ENCODE data around the gene SLX4IP. TPM values are rescaled to one million over a fixed set of nuclear protein-coding genes. Genes with fewer than 3 reads are reported as not detected.

The SLX4IP gene
- total RNA-seq, 1 experiment from 2014 or later, result 6.4 TPM

- CTCF ChIA-PET, result no interaction called here
Observed at GRCh38 chr20:10487142-10488136, 52.3 kb downstream of the SLX4IP start.

GRCh38 chr20:10488534-10488933 is 53.4 kb downstream of the SLX4IP start:
- Histone ChIP-seq H2AFZ (ENCODE audit: low read length) (no peak overlapping the region), H3K4me3 (ENCODE audit: low read length) (no peak overlapping the region), H3K36me3 (ENCODE audit: low read depth, low read length) (no peaks in the 10 kb centered on the region), H3K9ac (ENCODE audit: low read length) (no peak overlapping the region), H4K20me1 (ENCODE audit: low read length) (no peaks in the 10 kb centered on the region), H3K27me3 (ENCODE audit: low read length) (no peaks in the 10 kb centered on the region), H3F3A (ENCODE audit: low read length, unreplicated experiment) (no peaks in the 10 kb centered on the region), H3K4me2 (ENCODE audit: low read length) (no peak overlapping the region), H3K4me1 (ENCODE audit: insufficient read depth, low read length) (no peaks in the 10 kb centered on the region), H3K9me3 (ENCODE audit: low read length) (no peaks in the 10 kb centered on the region), H3K27ac (ENCODE audit: low read length) (no peak overlapping the region), H3K79me2 (ENCODE audit: low read length) (no peaks in the 10 kb centered on the region), H3K9me2 (replicated peaks; ENCODE audit: low read length) (no peaks in the 10 kb centered on the region)
- ChIA-PET POLR2A (ENCODE audit: unreplicated experiment) (no interaction called here), CTCF (interaction anchor here (0.5 kb wide), 1 partner anchor 1182 kb away, joined by 4 read pairs; no protein-coding TSS in a partner anchor)
- intact Hi-C loops (cut with micrococcal nuclease), result no loop called here
- TF ChIP-seq EZH2 (IDR thresholded peaks at IDR 0.05; ENCODE audit: low read length, unreplicated experiment) (no peak), CTCF (conservative IDR thresholded peaks at IDR 0.05; ENCODE audit: low read depth, low read length) (no peak), EZH2phosphoT487 (IDR thresholded peaks at IDR 0.05; ENCODE audit: borderline replicate concordance, low read length) (no peak)
- DNase-seq, result no peak
- no TSS peak for BruUV-seq (replicated peaks)
- ATAC-seq, result no peak

More at GRCh38 chr20:10487142-10488136, 52.3 kb downstream of the SLX4IP start:
- H3K4me2 ChIP-seq (ENCODE audit: low read length), result no peak overlapping the region
- H3K4me1 ChIP-seq (ENCODE audit: insufficient read depth, low read length), result no peaks in the 10 kb centered on the region
- no TSS peak for BruUV-seq (replicated peaks)
- H3K79me2 ChIP-seq (ENCODE audit: low read length), result no peaks in the 10 kb centered on the region
- H2AFZ ChIP-seq (ENCODE audit: low read length), result no peak overlapping the region
- H3K9ac ChIP-seq (ENCODE audit: low read length), result no peak overlapping the region
- TF ChIP-seq EZH2 (IDR thresholded peaks at IDR 0.05; ENCODE audit: low read length, unreplicated experiment) (no peak), EZH2phosphoT487 (IDR thresholded peaks at IDR 0.05; ENCODE audit: borderline replicate concordance, low read length) (no peak), CTCF (conservative IDR thresholded peaks at IDR 0.05; ENCODE audit: low read depth, low read length) (no peak)
- peak; percentile 43 for ATAC-seq
- no peak overlapping the region for H3K27ac ChIP-seq (ENCODE audit: low read length)
- POLR2A ChIA-PET (ENCODE audit: unreplicated experiment), result no interaction called here
- no peaks in the 10 kb centered on the region for H3K36me3 ChIP-seq (ENCODE audit: low read depth, low read length)
- no peaks in the 10 kb centered on the region for H4K20me1 ChIP-seq (ENCODE audit: low read length)
- H3F3A ChIP-seq (ENCODE audit: low read length, unreplicated experiment), result no peaks in the 10 kb centered on the region
- no peaks in the 10 kb centered on the region for H3K9me3 ChIP-seq (ENCODE audit: low read length)
- intact Hi-C loops (cut with micrococcal nuclease), result no loop called here
- H3K9me2 ChIP-seq (replicated peaks; ENCODE audit: low read length), result no peaks in the 10 kb centered on the region
- H3K27me3 ChIP-seq (ENCODE audit: low read length), result no peaks in the 10 kb centered on the region
- no peak overlapping the region for H3K4me3 ChIP-seq (ENCODE audit: low read length)
- no peak for DNase-seq

GRCh38 chr20:10489853-10490252 is 54.7 kb downstream of the SLX4IP start:
- CTCF ChIA-PET, result no interaction called here
- Histone ChIP-seq H3K9me3 (ENCODE audit: low read length) (no peaks in the 10 kb centered on the region), H3K36me3 (ENCODE audit: low read depth, low read length) (no peaks in the 10 kb centered on the region), H3K27me3 (ENCODE audit: low read length) (no peaks in the 10 kb centered on the region), H3K4me2 (ENCODE audit: low read length) (no peak overlapping the region), H2AFZ (ENCODE audit: low read length) (no peak overlapping the region), H3K79me2 (ENCODE audit: low read length) (no peaks in the 10 kb centered on the region), H3K4me3 (ENCODE audit: low read length) (no peak overlapping the region), H3K4me1 (ENCODE audit: insufficient read depth, low read length) (0 out of 2 replicates have a peak, but pooled peaks cover 3% of the 10 kb centered on the region), H3K9ac (ENCODE audit: low read length) (no peak overlapping the region), H3K9me2 (replicated peaks; ENCODE audit: low read length) (no peaks in the 10 kb centered on the region), H3K27ac (ENCODE audit: low read length) (no peak overlapping the region), H4K20me1 (ENCODE audit: low read length) (no peaks in the 10 kb centered on the region), H3F3A (ENCODE audit: low read length, unreplicated experiment) (no peaks in the 10 kb centered on the region)
- intact Hi-C loops (cut with micrococcal nuclease), result no loop called here
- no peak for ATAC-seq
- DNase-seq, result peak; percentile 16
- no TSS peak for BruUV-seq (replicated peaks)
- POLR2A ChIA-PET (ENCODE audit: unreplicated experiment), result no interaction called here
- TF ChIP-seq CTCF (conservative IDR thresholded peaks at IDR 0.05; ENCODE audit: low read depth, low read length), result no peak
- TF ChIP-seq EZH2 (IDR thresholded peaks at IDR 0.05; ENCODE audit: low read length, unreplicated experiment), result no peak
- TF ChIP-seq EZH2phosphoT487 (IDR thresholded peaks at IDR 0.05; ENCODE audit: borderline replicate concordance, low read length), result no peak

Data from PC-3 (cell line).